GM21717 (cell line): ENCODE results near the gene DAB2IP.
"Not testable (repeated sequence)": the region's sequence is repeated elsewhere in the genome, so short reads cannot be mapped to it uniquely, and the experiment has no call there.

ENCODE experiments used
- ATAC-seq: cut with Tn5 transposase; IDR thresholded peaks from one replicate; pipeline ENCODE4 v1.9.1; 2021; ENCODE audit warnings: mild to moderate bottlenecking, moderate library complexity; ENCODE audit not compliant: unreplicated experiment

The DAB2IP gene

GRCh38 chr9:121651295-121652020 lies at the start of gene DAB2IP:
DAB2IP (plus strand) TSS chr9:121651634; CDS start chr9:121651776, 142 bp downstream.
- no peak for ATAC-seq

DNA sequence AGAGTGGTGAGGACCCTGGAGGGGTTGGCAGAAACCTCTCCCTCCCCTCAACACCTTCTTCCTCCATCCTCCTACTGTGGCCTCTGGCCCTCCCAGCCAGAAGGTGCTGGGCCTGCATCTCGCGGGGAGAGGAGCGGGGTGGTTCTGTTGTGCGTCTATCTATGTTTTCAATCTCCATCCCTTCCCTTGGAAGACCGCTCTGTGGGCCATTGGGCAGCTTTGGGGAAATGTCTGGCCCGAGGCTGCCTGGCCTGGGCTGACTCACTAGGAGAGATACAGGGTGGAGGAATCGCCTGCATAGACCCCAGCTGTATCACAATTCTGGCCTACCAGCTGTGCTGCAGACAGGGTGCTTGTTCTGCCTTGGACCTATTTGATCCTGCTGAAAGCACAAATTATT lies 48.4 kb upstream of the DAB2IP start:
- no peak for ATAC-seq

GRCh38 chr9:121604242-121604641 lies 47.2 kb upstream of the DAB2IP start:
- no peak for ATAC-seq

DNA sequence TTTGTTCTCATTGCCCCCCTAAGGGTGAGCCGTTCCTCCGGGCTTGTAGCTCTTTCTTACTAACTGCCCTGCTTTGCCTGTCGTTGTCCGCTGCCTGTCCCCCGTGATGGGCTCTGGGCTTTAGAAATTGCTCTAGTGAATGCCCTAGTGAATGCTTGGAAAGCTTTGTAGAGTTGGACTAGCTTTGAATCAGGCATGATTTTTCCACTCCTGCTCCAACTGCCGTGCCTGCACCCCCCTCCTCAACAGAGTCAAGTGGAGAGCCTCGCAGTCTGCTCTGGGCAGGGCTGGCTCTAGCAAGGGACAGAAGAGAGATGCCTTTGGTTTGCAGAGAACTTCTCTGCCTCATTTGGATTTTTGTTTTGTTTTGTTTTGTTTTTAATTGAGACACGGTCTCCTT lies 46.8 kb upstream of the DAB2IP start:
- ATAC-seq = no peak

GRCh38 chr9:121607434-121608167 lies 43.8 kb upstream of the DAB2IP start:
- ATAC-seq = no peak

GRCh38 chr9:121608168-121608853 lies 43.1 kb upstream of the DAB2IP start:
- ATAC-seq = no peak

GRCh38 chr9:121609822-121610637 lies 41.4 kb upstream of the DAB2IP start:
- no peak for ATAC-seq

DNA sequence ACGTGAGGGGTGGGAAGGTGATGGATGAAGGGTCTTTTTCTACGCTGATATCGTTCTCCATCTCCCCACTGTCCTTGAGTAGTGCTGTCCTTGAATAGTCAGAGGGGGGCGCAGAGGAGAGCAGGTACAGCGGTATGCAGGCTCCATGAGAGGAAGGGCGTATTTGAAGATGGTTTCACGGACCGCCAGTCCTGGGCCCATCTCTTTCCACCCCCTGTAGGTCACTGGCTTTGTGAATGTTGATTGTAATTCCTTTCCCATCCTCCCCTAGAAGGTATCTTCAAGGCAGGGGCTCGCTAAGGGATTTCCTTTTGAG lies 40.8 kb upstream of the DAB2IP start:
- ATAC-seq = no peak

- ATAC-seq = no peak
Measured at GRCh38 chr9:121612511-121612998, 38.9 kb upstream of the DAB2IP start.

DNA sequence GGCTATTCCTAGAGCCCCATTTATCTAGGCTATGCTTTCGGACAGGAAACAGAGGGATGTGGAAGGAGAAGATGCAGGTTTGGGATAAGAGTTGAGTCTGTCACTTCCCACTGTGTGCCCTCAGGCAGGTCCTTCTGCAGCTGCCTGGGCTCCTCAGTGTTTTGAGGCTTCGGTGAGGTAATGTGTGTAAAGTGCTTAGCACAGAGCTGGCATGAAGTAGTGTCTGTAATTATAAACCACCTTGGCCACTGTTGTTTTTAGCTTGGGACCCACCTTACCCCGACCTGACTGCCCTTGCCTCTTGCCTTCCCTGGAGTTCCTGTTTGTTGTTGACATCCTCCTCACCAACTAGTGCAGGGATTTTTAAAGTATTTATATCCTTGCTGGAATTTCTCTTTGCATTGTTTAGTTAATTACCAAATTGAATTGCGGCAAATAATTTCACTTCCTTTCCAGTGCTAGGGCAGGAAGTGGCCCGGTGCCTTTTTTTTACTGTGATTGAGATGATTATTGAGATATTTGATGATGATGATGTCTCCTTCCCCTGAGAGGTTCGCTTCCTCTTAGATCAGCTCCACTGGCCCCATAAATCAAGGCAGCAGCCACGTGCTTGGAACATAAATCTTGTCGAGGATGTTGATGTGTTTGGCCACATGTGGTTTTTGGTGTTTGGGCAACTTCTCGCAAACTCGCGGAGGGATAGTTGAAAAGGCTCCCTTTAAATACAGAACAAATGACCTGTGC lies 38.3 kb upstream of the DAB2IP start:
- ATAC-seq = no peak

GRCh38 chr9:121616123-121616755 lies 35.2 kb upstream of the DAB2IP start:
- ATAC-seq = no peak

DNA sequence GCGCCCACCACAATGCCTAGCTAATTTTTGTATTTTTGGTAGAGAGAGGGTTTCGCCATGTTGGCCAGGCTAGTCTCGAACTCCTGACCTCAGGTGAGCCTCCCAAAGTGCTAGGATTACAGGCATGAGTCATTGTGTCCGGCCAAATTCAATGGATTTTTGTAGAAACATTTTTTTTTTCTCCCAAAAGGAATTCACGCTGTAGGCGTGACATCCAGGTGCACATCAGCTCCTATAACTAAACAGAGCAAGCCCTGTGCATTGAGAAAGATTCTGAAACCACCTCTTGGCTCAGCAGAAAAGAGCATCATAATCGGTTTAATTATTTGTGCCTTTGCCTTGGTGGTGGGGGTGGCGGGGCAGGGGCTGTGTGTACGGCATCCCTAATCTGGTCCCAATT lies 32.9 kb upstream of the DAB2IP start:
- no peak for ATAC-seq

GRCh38 chr9:121618910-121619309 lies 32.5 kb upstream of the DAB2IP start:
- not testable (repeated sequence) for ATAC-seq

- ATAC-seq = no peak
Measured at GRCh38 chr9:121619545-121620324, 31.7 kb upstream of the DAB2IP start.

DNA sequence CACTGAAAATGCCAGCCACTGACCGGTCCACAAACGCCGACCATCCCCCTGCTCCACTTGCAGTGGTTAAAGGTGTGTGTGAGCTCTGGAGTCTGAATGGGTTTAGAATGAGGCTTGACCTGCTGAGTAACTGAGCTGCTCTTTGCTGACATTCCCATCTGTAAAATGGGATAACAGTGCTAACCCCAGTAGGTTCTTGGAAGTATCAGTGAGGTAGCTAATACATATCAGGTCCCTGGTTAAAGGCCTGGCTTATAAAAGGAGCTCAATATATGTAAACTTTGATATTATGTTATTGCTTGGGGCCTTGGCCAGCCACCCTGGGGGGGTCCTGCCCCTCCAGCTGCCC lies 31.1 kb upstream of the DAB2IP start:
- no peak for ATAC-seq

DNA sequence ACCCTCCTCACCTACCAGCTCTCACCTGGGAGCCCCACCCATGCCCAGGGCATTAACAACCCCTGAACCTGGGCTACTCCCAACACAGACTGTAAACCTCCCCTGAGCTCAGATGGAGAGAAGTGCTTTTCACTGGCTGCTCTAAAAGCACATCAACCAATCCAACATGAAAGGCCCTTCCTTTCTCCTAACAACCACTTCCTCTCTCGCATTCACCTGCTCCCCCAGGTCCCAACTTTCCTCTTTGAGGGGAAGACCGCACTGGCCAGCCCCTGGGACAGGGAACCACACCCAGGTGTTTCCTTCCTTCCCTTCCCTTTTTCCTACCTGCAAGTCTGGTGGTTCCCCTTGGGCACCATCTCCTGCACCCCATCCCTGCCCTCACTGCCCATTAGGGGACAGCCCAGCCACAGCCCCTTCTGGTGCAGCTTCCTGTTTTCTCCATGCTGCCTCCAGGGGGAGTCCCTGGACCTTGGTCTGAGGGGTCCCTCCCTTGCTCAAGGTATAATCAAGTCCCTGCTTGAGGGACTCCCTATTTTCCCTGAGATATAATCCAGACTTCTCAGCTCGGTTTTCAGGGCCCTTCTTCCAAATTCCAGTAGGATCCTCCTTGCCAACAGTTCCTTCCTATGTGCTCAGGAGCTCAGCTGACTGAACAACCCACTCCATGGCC lies 30.5 kb upstream of the DAB2IP start:
- ATAC-seq = no peak

GRCh38 chr9:121622387-121623203 lies 28.8 kb upstream of the DAB2IP start:
- no peak for ATAC-seq

DNA sequence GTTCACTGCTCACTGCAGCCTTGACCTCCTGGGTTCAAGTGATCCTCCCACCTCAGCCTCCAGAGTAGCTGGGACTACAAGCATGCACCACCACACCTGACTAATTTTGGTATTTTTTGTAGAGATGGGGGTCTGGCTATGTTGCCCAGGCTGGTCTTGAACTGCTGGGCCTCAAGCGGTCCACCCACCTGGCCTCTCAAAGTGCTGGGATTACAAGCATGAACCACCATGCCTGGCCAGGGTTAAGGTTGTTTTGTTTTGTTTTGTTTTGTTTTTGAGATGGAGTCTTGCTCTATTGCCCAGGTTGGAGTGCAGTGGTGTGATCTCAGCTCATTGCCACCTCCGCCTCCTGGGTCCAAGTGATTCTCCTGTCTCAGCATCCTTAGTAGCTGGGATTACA lies 28.0 kb upstream of the DAB2IP start:
- ATAC-seq = not testable (repeated sequence)
